B cell (primary cell): ENCODE data around the gene C19orf44. TPM values are rescaled to one million over a fixed set of nuclear protein-coding genes. Genes with fewer than 3 reads are reported as not detected.

Experiments
- ATAC-seq: fragments of 200-7000 bp; cut with Tn5 transposase; one replicate; pipeline ENCODE4 v1.10.0; 2021; ENCODE audit warnings: low read depth, mild to moderate bottlenecking, moderate number of reproducible peaks, moderate library complexity
- CTCF ChIA-PET: fragments of 350-600 bp; sonication (Branson Sonifier 250); formaldehyde crosslinking; loops from one replicate; lab custom pipeline; 2021; ENCODE audit warnings: antibody characterized with exemption, inconsistent platforms; lab: Charles Lee
- POLR2A ChIA-PET: fragments of 350-600 bp; sonication (Branson Sonifier 250); formaldehyde crosslinking; loops from one replicate; lab custom pipeline; 2021; ENCODE audit warnings: antibody characterized with exemption; lab: Charles Lee
- DNase-seq: peaks from one replicate; pipeline ENCODE4 v3.0.0; 2013
- H2AFZ ChIP-seq: 2 replicates; pipeline ENCODE4 v1.6.1; 2012; ENCODE audit warnings: mild to moderate bottlenecking, low read depth, low read length; ENCODE audit not compliant: insufficient read depth, poor library complexity, severe bottlenecking
- H3K27ac ChIP-seq, 2 donors: 1 replicate in 1 of 2; 2 replicates in 1 of 2; pipeline ENCODE4 v1.5.1; 2012 to 2013; ENCODE audit warnings: low read length in 2 of 2, mild to moderate bottlenecking in 2 of 2, moderate library complexity in 1 of 2
- H3K27me3 ChIP-seq, 4 experiments: fragments of 200-600 bp in 1 of 4; sonication (generic) in 1 of 4; replicated peaks in 1 of 4; 1 replicate in 2 of 4; 2 replicates in 2 of 4; pipeline versions ENCODE4 v1.6.1 to v1.7.0; 2013 to 2016; ENCODE audit warnings: low read length in 3 of 4, mild to moderate bottlenecking in 2 of 4, mixed read lengths in 1 of 4, moderate library complexity in 1 of 4; ENCODE audit not compliant: insufficient read depth in 4 of 4, control insufficient read depth in 3 of 4; ENCODE audit errors: control extremely low read depth in 1 of 4
- H3K36me3 ChIP-seq, 2 experiments: replicated peaks in 1 of 2; 1 replicate in 1 of 2; 2 replicates in 1 of 2; pipeline versions ENCODE4 v1.6.1 to v1.7.1; 2013; ENCODE audit warnings: low read length in 1 of 2; ENCODE audit not compliant: insufficient read depth in 2 of 2, control insufficient read depth in 1 of 2; ENCODE audit errors: control extremely low read depth in 1 of 2, extremely low read depth in 1 of 2
- H3K4me1 ChIP-seq, 2 donors: fragments of 200-600 bp in 1 of 2; sonication (generic) in 1 of 2; 1 replicate in 1 of 2; 2 replicates in 1 of 2; pipeline versions ENCODE4 v1.5.1 to v1.6.1; 2013 to 2017; ENCODE audit warnings: low read length in 2 of 2; ENCODE audit not compliant: control insufficient read depth in 2 of 2, insufficient read depth in 2 of 2
- H3K4me2 ChIP-seq: replicated peaks from 2 replicates; pipeline ENCODE3; 2012; ENCODE audit warnings: mild to moderate bottlenecking, low read depth, low read length; ENCODE audit not compliant: poor library complexity, severe bottlenecking
- H3K4me3 ChIP-seq, 5 experiments: fragments of 200-600 bp in 1 of 5; sonication (generic) in 1 of 5; 1 replicate in 3 of 5; 2 replicates in 2 of 5; pipeline versions ENCODE4 v1.5.1 to v1.7.0; 2011 to 2016; ENCODE audit warnings: low read length in 4 of 5, mild to moderate bottlenecking in 4 of 5, low read depth in 2 of 5, control low read depth in 1 of 5, moderate library complexity in 1 of 5; ENCODE audit not compliant: insufficient read depth in 1 of 5; ENCODE audit errors: control extremely low read depth in 1 of 5, extremely low read depth in 1 of 5
- H3K79me2 ChIP-seq: fragments of 200-600 bp; sonication (generic); one replicate; pipeline ENCODE4 v1.6.0; 2016; ENCODE audit warnings: low read length; ENCODE audit not compliant: control insufficient read depth, insufficient read depth
- H3K9ac ChIP-seq: fragments of 200-600 bp; sonication (generic); 2 replicates; pipeline ENCODE4 v1.6.1; 2017; ENCODE audit warnings: mild to moderate bottlenecking, low read length, moderate library complexity
- H3K9me3 ChIP-seq, 3 donors: one replicate each; pipeline versions ENCODE4 v1.6.1 to v1.7.1; 2013; ENCODE audit warnings: low read length in 2 of 3; ENCODE audit not compliant: control insufficient read depth in 2 of 3, insufficient read depth in 1 of 3; ENCODE audit errors: control extremely low read depth in 1 of 3
- H4K20me1 ChIP-seq: 2 replicates; pipeline ENCODE4 v1.6.0; 2012; ENCODE audit warnings: mild to moderate bottlenecking, low read length; ENCODE audit not compliant: insufficient read depth, control insufficient read depth, poor library complexity, severe bottlenecking
- H3K27ac Mint-ChIP-seq: one replicate; pipeline ENCODE4 v1.8.0; 2021; ENCODE audit warnings: mixed read lengths
- H3K27me3 Mint-ChIP-seq: one replicate; pipeline ENCODE4 v1.8.0; 2021; ENCODE audit warnings: mixed read lengths
- H3K4me1 Mint-ChIP-seq: one replicate; pipeline ENCODE4 v1.8.0; 2021; ENCODE audit warnings: mixed read lengths
- H3K4me3 Mint-ChIP-seq: one replicate; pipeline ENCODE4 v1.8.0; 2021; ENCODE audit warnings: mixed read lengths
- H3K9me3 Mint-ChIP-seq: one replicate; pipeline ENCODE4 v1.8.0; 2022; ENCODE audit warnings: mixed read lengths; ENCODE audit not compliant: insufficient read depth
- CTCF ChIP-seq: fragments of 200-600 bp; IDR thresholded peaks from one replicate; pipeline ENCODE4 v1.8.0; 2022; ENCODE audit warnings: antibody characterized with exemption, mild to moderate bottlenecking
- EZH2 ChIP-seq: IDR thresholded peaks from 2 replicates; pipeline ENCODE4 v1.6.1; 2012; ENCODE audit warnings: borderline replicate concordance, low read depth, mild to moderate bottlenecking, moderate library complexity, low read length; ENCODE audit not compliant: insufficient read depth, poor library complexity, severe bottlenecking
- WGBS: methylation state at CpG from one replicate; pipeline ENCODE4 v1.1.5; 2013; ENCODE audit warnings: missing lambda C conversion rate; ENCODE audit not compliant: insufficient coverage; 5-methylcytosine and 5-hydroxymethylcytosine counted together
- intact Hi-C: fragments of 100-400 bp; cut with micrococcal nuclease; formaldehyde crosslinking; loops from one replicate; pipeline ENCODE4 v1.10.0; 2022
- polyA plus RNA-seq: library from polyadenylated mRNA; depleted of rRNA; stranded (reverse); fragments of >200 nt; gene quantifications from 2 replicates; pipeline ENCODE4 v1.2.3, GENCODE V29; 2012
- total RNA-seq, 2 donors: library from RNA; stranded (reverse); fragments of 120-200 nt in 1 of 2; gene quantifications; 1 replicate in 1 of 2; 2 replicates in 1 of 2; pipeline versions ENCODE4 v1.2.3 to v1.2.4, GENCODE V29; 2013 to 2022

C19orf44 gene
- total and polyA plus RNA-seq, 2 donors (not counting 1 experiment from before 2014, with no cell fraction given) = 4.9 to 8.4 TPM

GRCh38 chr19:16566702-16567101 lies 70.5 kb downstream of the C19orf44 start:
- Mint-ChIP-seq H3K4me1 (peaks cover 19% of the 10 kb centered on the region), H3K9me3 (no peaks in the 10 kb centered on the region), H3K4me3 (no peak overlapping the region), H3K27me3 (no peaks in the 10 kb centered on the region), H3K27ac (peak overlapping the region; percentile 81)
- POLR2A ChIA-PET = no interaction called here
- H3K36me3 ChIP-seq = peaks cover 9 to 40% of the 10 kb centered on the region in 2 experiments
- no peak overlapping the region for H3K4me3 ChIP-seq
- no peak overlapping the region for H3K9ac ChIP-seq
- peaks cover 40% of the 10 kb centered on the region for H3K79me2 ChIP-seq
- H2AFZ ChIP-seq = no peak overlapping the region
- CTCF ChIA-PET = interaction anchor here (0.7 kb wide), 1 partner anchor 96 kb away, joined by 3 read pairs; no protein-coding TSS in a partner anchor
- DNase-seq (no peak), ATAC-seq (no peak)
- H3K27ac ChIP-seq = peak overlapping the region; percentile 7 to 36
- H3K27me3 ChIP-seq = no peaks in the 10 kb centered on the region
- H3K4me1 ChIP-seq = peaks cover 17 to 26% of the 10 kb centered on the region in 2 donors
- H3K9me3 ChIP-seq = no peaks in the 10 kb centered on the region
- TF ChIP-seq EZH2 = no peak
- TF ChIP-seq CTCF = no peak
- no peak overlapping the region for H3K4me2 ChIP-seq
- no peaks in the 10 kb centered on the region for H4K20me1 ChIP-seq
- WGBS = no CpG with 5 or more reads among the region's 5 CpGs
- intact Hi-C loops = no loop called here

- H3K4me1 Mint-ChIP-seq = peaks cover 43% of the 10 kb centered on the region
- Histone ChIP-seq H3K27ac (no peak overlapping the region), H3K4me1 (peaks cover 36 to 47% of the 10 kb centered on the region in 2 donors), H3K27me3 (no peaks in the 10 kb centered on the region), H3K79me2 (peaks cover 63% of the 10 kb centered on the region), H4K20me1 (peaks cover 12% of the 10 kb centered on the region), H3K9me3 (no peaks in the 10 kb centered on the region), H3K9ac (no peak overlapping the region), H3K4me2 (no peak overlapping the region), H3K36me3 (peaks cover 0 to 38% of the 10 kb centered on the region in 2 experiments), H3K4me3 (no peak overlapping the region), H2AFZ (no peak overlapping the region)
- H3K27ac Mint-ChIP-seq = no peak overlapping the region
- H3K4me3 Mint-ChIP-seq = no peak overlapping the region
- TF ChIP-seq CTCF = no peak
- TF ChIP-seq EZH2 = no peak
- ATAC-seq (no peak), DNase-seq (no peak)
- H3K27me3 Mint-ChIP-seq = no peaks in the 10 kb centered on the region
- WGBS = 97% methylated on average over 16 of the region's 17 CpGs
- no peaks in the 10 kb centered on the region for H3K9me3 Mint-ChIP-seq
- intact Hi-C loops = no loop called here
- ChIA-PET POLR2A (no interaction called here), CTCF (interaction anchor here (1.0 to 1.6 kb wide), 2 partner anchors 15 to 41 kb away, joined by 3 read pairs; no protein-coding TSS in a partner anchor)
These were observed 73.6 kb downstream of the C19orf44 start for GRCh38 chr19:16569609-16570320.
